Skin of body (tissue), 2 donors: ENCODE data around the gene RNF115. TPM values are rescaled to one million over a fixed set of nuclear protein-coding genes. Genes with fewer than 3 reads are reported as not detected.
"Not testable (repeated sequence)": the region's sequence is repeated elsewhere in the genome, so short reads cannot be mapped to it uniquely, and the experiment has no call there.

ENCODE experiments used
- DNase-seq: peaks from one replicate; lab custom pipeline; 2025; lab: John Stamatoyannopoulos, UW
- total RNA-seq: library from RNA; depleted of rRNA; stranded (reverse); fragments of >200 nt; gene quantifications from one replicate; pipeline ENCODE4 v1.2.3, GENCODE V29; 2014

Gene RNF115
- total RNA-seq, 1 donor from 2014 or later: 14.4 TPM

DNA sequence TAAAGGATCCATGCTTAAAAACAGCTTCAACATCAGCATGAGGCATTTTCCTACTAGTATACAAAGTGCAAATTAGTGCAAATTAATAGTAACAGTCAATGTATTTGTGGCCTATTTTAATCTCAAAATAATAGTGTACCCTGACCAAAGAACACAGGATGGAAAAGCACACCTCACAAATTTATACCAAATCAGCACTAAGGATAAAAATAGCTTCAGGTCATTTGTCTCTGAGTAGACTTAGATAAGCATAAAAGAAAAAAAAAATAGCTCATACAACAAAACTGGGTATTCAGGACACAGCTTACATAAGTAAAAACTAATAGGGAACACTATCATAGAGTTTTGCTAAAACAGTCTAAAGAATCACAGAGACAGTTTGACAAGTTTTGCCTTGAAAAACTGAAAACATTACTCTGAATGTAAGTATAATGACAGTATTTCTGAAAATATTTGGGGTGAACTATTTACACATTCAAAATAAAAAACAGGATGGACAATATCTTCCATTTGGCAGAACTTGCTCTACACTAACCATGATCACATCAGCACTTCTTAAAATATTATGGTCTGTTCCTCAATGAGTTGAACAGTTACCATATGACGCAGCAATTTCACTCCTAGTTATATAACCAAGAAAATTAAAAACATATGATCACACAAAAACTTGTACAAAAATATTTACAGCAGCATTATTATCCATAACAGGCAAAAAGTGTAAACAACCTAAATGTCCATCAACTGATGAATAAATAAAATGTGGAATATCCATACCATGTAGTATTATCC, 46.3 kb downstream of the RNF115 start:
- DNase-seq: no peak

DNA sequence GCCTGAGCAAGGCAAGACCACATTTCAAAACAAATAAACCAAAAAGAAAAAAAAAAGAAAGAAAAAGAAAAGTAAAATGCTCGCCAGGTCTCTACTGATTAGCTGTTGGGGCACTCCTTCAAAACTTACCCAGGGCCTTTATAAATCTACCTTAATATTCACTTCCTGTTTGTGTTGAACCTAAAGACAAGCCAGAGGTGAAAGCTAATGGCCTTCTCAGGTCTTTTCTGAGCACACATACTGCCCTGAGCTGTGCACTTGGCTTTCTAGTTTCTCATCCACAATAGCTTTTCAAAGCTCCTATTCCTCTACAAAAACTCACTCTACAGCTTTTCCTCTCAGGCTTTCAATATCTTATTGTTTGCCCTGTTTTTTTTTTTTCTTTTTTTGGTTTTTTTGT, 50.5 kb downstream of the RNF115 start:
- no peak for DNase-seq

DNA sequence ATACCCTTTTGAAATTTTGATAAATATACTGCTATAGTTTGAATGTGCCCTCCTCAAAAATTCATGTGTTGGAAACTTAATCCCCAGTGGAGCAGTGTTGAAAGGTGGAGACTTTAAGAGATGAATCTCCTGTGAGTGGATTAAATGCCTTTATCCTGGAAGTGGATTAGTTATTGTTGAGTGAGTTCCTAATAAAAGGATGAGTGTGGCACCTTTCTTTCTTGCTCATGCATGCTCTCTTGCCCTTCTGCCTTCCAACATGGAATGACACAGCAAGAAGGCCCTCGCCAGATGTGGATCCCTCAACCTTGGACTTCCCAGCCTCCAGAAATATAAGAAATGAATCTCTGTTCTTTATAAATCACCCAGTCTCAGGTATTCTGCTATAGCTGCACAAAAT, 52.8 kb downstream of the RNF115 start:
- no peak for DNase-seq

DNA sequence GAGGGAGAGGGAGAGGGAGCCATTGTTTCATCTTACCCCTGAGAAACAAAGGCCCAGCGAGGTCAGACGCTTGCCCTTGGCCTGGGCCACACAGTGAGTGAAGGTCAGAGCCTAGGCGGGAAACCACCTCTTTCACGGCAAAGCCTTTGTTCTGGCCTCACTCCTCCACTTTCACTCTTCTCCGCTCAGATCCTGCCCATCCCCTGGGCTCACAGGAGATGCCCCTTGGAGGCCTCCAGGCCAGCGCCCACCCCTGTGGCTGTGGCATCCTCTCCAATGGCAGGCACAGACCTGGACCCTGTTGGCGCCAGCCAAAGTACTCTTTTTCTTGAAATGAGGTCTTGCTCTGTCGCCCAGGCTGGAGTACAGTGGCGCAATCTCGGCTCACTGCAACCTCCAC, 55.9 kb downstream of the RNF115 start:
- DNase-seq: not testable (repeated sequence)

DNA sequence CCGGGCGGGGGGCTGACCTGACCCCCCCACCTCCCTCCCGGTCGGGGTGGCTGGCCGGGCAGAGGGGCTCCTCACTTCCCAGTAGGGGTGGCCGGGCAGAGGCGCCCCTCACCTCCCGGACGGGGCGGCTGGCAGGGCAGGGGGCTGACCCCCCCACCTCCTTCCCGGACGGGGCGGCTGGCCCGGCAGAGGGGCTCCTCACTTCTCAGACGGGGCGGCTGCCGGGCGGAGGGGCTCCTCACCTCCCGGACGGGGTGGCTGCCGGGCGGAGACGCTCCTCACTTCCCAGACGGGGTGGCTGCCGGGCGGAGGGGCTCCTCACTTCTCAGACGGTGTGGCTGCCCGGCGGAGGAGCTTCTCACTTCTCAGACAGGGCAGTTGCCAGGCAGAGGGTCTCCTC, 57.0 kb downstream of the RNF115 start:
- DNase-seq: not testable (repeated sequence)

DNA sequence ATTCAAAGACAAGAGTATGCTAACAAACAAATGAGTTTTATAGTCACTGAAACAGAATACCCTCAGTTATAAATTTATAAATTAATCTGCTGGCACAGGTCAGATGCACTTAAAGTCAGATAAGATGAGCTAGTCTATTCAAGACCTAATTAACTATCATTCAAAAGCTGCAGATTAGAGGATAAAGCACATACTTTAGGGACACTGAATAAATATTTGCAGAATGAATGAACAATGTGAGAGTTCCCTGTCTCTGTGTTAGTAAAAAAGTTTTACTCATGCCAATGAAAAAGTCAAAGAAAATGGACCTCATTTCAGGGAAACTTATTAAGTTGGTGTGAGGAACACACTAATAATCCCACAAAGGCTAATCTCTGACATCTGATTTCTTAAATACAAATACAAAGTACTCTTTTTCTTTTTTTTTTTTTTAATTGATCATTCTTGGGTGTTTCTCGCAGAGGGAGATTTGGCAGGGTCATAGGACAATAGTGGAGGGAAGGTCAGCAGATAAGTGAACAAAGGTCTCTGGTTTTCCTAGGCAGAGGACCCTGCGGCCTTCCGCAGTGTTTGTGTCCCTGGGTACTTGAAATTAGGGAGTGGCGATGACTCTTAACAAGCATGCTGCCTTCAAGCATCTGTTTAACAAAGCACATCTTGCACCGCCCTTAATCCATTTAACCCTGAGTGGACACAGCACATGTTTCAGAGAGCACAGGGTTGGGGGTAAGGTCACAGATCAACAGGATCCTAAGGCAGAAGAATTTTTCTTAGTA, 58.1 kb downstream of the RNF115 start:
- DNase-seq: not testable (repeated sequence)

DNA sequence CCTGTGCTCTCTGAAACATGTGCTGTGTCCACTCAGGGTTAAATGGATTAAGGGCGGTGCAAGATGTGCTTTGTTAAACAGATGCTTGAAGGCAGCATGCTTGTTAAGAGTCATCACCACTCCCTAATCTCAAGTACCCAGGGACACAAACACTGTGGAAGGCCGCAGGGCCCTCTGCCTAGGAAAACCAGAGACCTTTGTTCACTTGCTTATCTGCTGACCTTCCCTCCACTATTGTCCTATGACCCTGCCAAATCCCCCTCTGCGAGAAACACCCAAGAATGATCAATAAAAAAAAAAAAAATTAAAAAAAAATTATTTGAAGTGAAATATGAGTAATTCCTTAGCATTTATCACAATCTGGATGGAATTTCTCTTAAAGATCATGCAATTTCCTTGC, 58.8 kb downstream of the RNF115 start:
- DNase-seq: not testable (repeated sequence)

DNA sequence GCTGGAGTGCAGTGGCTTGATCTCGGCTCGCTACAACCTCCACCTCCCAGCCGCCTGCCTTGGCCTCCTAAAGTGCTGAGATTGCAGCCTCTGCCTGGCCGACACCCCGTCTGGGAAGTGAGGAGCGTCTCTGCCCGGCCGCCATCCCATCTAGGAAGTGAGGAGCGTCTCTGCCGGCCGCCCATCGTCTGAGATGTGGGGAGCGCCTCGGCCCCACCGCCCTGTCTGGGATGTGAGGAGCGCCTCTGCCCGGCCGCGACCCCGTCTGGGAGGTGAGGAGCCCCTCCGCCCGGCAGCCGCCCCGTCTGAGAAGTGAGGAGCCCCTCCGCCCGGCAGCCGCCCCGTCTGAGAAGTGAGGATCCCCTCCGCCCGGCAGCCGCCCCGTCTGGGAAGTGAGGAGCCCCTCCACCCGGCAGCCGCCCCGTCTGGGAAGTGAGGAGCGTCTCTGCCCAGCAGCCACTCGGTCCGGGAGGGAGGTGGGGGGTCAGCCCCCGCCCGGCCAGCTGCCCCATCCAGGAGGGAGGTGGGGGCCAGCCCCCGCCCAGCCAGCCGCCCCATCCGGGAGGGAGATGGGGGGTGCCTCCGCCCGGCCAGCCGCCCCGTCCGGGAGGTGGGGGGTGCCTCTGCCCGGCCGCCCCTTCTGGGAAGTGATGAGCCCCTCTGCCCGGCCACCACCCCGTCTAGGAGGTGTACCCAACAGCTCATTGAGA, 59.5 kb downstream of the RNF115 start:
- DNase-seq: not testable (repeated sequence)

DNA sequence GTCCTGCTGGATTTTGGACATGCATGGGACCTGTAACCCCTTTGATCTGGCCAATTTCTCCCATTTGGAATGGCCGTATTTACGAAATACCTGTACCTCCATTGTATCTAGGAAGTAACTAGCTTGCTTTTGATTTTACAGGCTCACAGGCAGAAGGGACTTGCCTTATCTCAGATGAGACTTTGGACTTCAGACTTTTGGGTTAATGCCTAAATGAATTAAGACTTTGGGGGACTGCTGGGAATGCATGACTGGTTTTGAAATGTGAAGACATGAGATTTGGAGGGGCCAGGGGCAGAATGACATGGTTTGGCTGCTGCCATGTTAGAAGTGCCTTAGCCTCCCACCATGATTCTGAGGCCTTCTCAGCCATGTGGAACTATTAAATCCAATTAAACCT, 61.9 kb downstream of the RNF115 start:
- DNase-seq: not testable (repeated sequence)

DNA sequence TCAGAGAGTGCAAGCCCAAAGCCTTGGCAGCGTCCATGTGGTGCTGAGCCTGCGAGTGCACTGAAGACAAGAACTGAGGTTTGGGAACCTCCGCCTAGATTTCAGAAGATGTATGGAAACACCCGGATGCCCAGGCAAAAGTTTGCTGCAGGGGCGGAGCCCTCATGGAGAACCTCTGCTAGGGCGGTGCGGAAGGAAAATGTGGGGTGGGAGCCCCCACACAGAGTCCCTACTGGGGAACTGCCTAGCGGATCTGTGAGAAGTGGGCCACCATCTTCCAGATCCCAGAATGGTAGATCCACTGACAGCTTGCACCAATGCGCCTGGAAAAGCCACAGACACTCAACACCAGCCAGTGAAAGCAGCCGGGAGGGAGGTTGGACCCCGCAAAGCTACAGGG, 62.4 kb downstream of the RNF115 start:
- not testable (repeated sequence) for DNase-seq

DNA sequence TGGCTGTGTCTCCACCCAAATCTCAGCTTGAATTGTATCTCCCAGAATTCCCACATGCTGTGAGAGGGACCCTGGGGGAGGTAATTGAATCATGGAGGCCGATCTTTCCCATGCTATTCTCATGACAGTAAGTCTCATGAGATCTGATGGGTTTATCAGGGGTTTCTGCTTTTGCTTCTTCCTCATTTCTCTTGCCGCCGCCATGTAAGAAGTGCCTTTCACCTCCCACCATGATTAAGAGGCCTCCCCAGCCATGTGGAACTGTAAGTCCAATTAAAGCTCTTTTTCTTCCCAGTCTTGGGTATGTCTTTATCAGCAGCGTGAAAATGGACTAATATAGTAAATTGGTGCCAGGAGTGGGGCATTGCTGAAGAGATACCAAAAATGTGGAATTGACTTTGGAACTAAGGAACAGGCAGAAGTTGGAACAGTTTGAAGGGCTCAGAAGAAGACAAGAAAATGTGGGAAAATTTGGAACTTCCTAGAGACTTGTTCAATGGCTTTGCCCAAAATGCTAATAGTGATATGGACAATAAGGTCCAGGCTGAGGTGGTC, 63.4 kb downstream of the RNF115 start:
- not testable (repeated sequence) for DNase-seq

DNA sequence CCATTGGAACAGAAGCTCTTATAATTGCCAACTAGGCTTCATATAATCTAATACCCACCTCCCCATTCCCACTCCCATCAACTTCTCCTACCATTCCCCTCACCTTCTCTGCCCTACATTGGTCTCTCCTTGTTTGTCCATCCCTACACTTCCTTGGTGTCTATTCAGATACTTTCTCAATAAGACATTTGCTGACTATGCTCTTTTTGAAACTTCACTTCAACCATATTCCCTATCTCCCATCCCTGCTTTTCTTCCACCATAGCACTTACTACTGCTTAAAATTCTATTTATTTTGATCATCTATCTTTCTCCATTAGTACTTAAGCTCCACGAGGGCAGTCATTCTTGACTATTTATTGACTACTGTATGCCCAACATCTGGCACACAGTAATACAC, 64.2 kb downstream of the RNF115 start:
- DNase-seq: no peak

DNA sequence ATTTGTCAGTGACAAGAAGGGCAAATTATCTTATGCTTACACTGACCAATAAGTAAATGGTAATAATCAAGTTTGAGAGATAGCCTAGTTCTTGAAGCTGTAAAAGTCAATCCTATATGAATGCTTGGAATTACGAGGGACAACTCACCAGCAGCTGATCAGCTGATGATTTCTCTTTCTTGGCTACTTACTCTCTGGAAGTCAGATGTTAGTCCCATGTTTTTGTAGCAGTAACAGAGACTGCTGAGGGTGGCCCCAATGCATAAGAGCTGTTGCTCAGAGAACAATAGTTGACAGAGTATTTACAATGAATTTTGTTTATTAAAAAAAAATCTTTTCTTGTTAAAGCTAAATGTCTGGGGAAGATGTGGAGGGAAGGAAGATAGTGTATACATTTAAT, 65.3 kb downstream of the RNF115 start:
- no peak for DNase-seq

DNA sequence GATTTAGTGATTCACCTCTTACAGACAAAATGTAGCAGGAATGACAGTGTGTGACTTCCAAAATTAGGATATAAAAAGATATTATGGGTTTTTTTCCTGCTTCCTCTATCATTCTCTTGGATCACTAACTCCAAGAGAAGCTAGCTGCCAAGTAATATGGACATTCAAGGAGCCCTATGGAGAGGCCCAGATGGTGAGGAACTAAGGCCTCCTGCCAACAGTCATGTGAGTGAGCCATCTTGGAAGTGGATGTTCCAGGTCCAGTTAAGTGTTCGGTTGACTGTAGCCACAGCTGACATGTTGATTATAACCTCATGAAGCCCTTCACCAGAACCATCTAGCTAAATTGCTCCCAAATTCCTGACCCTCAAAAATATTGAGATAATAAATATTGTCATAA, 65.8 kb downstream of the RNF115 start:
- no peak for DNase-seq

DNA sequence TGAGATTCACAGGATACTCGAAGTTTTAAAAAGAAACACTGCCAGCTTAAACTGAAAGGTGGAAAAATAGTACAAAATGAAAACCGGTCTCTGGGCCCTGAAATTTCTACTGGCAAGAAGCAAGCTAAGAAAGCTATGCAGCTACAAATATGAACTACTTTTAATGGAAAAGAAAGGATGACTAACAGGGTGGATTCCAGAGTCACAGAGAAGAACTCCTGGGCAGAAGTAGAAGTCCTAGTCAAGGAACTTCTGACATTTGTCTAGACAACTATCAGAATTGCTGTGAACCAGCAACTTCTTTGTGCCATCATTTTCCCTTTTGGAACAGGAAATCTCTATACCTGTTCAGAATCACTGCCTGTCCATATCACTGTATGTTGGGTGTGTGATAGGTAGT, 66.5 kb downstream of the RNF115 start:
- DNase-seq: no peak

DNA sequence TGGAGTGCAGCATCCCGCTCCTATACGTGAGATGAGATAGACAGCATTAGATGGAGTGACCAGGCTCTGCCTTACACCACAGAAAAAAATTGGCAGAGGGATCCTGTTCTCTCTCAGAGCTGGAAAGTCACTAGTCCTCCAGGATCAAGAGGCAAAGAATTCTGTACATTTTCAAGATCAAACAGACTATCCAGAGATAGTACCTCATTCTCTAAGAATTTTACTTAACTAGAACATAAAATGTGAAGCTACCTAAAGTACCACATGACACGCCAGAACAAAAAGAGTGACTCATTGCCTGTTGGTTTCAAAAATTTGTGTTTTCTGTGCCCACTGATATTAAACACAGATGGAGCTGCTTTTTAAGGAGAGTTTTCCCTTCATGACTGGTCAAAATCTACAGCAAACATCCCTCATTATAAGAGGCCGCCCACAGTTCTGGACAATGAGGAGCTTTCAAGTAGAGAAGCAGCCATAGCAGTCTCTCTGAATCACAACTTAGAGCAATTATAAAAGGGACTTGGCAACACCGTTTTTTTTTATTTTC, 72.3 kb downstream of the RNF115 start:
- peak; percentile 2 for DNase-seq

DNA sequence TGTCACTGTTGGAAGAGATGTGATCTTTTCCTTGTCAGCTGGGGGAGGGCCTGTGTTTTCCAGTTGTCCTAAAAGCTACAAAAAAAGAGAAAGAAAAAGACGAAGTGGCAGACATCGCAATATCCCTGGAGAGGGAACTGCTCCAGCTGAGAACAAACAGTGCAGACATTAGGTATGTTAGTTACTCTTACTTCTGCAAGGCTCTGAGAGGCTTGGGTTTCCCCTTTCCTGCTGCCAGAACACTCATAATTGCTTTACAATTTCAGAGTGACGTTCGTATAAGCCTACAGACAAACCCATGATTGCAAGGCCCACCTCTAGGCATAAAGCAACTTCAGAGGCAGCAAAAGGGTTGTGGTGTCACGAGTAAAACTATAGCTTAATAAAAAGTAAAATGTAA, 73.5 kb downstream of the RNF115 start:
- DNase-seq: no peak

DNA sequence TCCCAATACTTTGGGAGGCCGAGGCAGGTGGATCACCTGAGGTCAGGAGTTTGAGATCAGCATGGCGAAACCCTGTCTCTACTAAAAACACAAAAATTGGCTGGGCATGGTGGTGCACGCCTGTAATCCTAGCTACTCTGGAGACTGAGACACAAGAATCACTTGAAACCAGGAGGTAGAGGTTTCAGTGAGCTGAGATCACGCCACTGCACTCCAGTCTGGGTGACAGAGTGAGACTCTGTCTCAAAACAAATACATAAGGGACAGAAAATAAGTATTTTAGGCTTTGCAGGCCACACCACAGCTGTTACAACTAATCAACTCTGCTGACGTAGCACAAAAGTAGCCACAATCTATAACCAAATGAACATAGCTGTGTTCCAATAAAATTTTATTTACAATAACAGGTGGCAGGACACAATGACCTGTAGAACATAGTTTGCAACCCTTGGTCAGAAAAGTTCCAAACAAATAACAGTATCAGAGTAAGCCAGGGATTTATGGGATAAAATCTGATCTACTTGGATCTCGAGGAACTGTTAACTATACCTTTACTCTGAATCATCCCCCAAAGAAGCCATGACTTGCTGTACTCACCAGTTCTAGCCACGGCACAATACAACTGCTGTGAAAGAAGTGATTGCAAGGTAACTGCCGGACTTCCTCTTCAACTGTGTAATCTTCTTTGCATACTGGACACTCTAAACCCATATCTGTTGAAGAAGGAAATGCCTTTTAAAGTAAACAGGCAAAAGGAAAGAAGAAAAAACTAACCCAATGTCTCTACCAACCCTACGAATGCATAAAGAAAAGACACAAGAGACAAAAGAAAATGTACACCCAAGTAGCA, 76.3 kb downstream of the RNF115 start:
- DNase-seq: no peak

DNA sequence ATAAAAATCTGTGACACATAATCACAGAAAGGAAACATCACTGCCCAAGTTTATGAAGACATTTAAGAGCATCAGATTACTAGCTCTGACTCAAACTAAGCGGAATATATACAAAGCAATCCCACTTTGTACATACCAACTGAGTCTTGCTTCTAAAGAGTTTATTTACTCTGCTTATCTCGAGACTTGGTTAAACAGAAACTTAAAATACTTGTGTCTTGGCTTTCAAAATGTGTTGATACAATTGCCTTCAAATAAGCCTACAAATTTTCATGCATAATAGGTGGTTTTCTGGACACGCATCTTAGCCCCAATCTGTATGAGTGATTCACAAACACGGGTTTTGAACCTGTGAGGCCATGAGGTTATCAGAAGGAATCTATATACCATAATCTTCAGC, 83.6 kb downstream of the RNF115 start:
- no peak for DNase-seq

DNA sequence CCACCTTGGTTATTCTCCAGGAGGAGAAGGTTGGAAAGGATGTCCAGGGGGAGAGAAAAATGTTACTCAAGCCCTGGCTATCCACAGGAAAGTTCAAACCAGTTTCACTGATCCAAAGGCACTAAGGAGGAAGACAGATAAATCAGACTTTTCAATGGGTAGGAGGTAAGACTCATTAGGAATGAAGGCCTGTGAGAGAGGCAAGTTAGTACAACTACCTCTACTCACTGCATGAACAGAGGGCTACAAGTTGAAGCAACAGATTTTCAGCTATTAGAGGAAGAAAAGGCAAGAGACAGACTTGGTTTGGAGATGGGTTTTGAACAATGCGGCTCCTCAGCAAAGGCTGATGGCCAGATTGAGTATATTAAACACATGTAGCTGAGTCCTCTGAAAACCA, 87.7 kb downstream of the RNF115 start:
- no peak for DNase-seq

DNA sequence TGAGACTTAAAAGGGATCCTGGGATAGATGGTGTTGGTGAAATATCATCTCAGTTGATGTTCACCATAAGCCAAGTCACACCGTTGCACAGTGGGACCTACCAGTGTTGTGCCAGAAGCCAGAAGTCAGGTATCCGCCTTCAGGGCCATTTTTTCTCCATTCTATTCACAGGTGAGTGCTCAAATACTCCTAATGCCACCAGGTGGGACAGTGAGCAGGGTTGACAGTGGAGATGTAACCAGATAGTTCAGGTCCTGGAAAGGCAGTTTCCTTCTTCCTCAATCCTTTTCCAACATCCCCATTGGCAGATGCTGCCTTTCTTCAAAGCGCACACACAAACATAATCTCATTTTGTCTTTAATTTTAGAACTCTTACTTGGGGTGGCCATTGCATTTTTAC, 93.0 kb downstream of the RNF115 start:
- DNase-seq: no peak
